ENCODE measurements around the gene TMA7B.
"Not testable (repeated sequence)": the region's sequence is repeated elsewhere in the genome, so short reads cannot be mapped to it uniquely, and the experiment has no call there.

Gene TMA7B

GRCh38 chr22:39942439-39943230 lies 17.6 kb upstream of the TMA7B start:
- Mint-ChIP-seq H3K27me3 (no peaks in the 10 kb centered on the region), H3K9me3 (no peaks in the 10 kb centered on the region)
- peak; percentile 48 for ATAC-seq

GRCh38 chr22:39943337-39943736 lies 16.9 kb upstream of the TMA7B start:
- Mint-ChIP-seq H3K9me3 (no peaks in the 10 kb centered on the region), H3K4me3 (peak overlapping the region; percentile 78 to 80), H3K27ac (peak overlapping the region; percentile 95 to 99), H3K27me3 (no peaks in the 10 kb centered on the region), H3K4me1 (peaks cover 98% of the 10 kb centered on the region)
- peak; percentile 79 for ATAC-seq
- DNase-seq, result peak; percentile 59 to 72

More at GRCh38 chr22:39942439-39943230, 17.6 kb upstream of the TMA7B start:
- peaks cover 98% of the 10 kb centered on the region for H3K4me1 Mint-ChIP-seq
- H3K27ac Mint-ChIP-seq, result peak overlapping the region; percentile 95 to 99
- peak in 1 of 2 donors; percentile 39 for DNase-seq
- peak overlapping the region; percentile 78 to 80 for H3K4me3 Mint-ChIP-seq

DNA sequence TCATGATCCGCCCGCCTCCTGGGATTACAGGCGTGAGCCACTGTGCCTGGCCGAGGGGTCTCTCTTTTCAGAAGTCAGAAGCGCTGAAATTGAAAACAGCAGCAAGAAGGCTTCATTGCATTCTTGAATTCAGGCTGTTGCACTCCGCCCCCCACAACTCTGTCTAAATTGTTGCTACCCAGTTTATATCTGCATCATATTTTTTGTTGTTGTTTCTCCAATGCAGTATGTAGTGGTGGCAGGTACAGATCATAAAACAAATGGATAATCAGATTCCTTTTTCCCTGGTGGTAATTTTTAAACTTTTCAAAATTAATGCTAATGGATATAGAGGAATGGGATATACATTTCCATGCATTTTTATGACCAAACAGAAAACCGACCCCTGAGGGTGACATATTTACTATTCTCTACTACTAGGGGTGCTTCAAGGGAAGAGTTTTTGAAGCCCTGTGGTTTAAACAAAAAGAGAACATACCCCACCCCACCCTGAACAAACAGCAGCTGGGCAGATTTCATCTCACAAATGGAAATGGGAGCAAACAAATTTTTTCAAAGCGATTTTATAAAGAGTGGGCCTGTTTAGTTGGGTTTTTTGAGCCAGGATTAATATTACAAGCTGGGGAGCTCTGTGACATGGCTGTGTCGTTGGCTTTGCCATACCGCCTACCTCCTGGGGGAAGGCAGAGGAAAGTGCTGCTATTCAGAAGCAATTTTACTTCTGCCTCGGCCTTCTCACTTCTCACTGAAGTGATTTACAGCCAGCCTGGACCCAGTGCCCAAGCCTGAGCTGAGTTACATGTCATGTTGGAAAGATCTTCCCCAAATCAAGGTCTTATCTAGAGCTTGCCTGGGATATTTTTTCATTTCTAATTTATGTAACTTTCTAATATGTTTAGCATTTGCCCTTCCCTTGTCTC lies 16.0 kb upstream of the TMA7B start:
- no peak for ATAC-seq
- Mint-ChIP-seq H3K27ac (peak overlapping the region; percentile 95 to 99), H3K4me3 (peak overlapping the region; percentile 78 to 80), H3K9me3 (no peaks in the 10 kb centered on the region), H3K4me1 (peaks cover 98% of the 10 kb centered on the region), H3K27me3 (no peaks in the 10 kb centered on the region)
- no peak for DNase-seq

GRCh38 chr22:39946126-39946502 lies 14.1 kb upstream of the TMA7B start:
- Mint-ChIP-seq H3K4me3 (peak overlapping the region in 1 of 2 donors; percentile 71), H3K4me1 (peaks cover 100% of the 10 kb centered on the region), H3K27me3 (no peaks in the 10 kb centered on the region), H3K27ac (peak overlapping the region in 1 of 2 donors; percentile 20), H3K9me3 (no peaks in the 10 kb centered on the region)
- DNase-seq (no peak), ATAC-seq (no peak)

DNA sequence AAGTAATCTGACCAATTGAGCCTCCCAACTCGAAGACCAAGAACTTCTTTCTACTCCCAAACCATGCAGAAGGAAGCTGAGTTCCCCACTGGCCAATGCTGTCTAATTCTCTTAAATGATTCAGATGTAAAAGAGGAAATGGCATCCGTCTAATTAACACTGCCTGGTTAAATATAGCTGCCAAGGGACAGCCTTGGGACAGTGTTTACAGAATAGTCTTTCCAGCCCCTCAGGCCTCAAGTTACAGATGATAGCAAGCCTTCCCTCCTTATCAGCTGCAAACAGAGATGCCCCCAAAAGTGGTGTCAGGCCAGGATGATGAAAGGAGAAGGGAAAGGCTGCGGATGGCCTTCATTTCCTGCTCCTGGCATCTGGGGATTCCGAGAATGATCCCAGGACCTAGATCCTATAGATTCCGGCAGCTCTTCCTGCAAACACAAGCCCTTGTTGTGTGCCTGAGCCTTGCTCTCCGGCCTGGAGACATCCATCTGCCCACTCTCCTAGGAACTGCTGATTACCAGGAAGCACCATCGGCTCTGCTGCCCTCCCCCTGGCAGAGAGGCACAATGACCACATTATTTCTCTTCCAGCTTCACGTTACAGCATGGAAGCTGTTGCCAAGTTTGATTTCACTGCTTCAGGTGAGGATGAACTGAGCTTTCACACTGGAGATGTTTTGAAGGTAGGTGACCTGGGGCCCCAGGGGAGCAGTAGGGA lies 13.5 kb upstream of the TMA7B start:
- DNase-seq (no peak), ATAC-seq (no peak)
- no peaks in the 10 kb centered on the region for H3K9me3 Mint-ChIP-seq
- H3K27me3 Mint-ChIP-seq, result no peaks in the 10 kb centered on the region
- H3K27ac Mint-ChIP-seq, result peak overlapping the region; percentile 55 to 81
- peaks cover 100% of the 10 kb centered on the region for H3K4me1 Mint-ChIP-seq
- peak overlapping the region; percentile 71 to 76 for H3K4me3 Mint-ChIP-seq

DNA sequence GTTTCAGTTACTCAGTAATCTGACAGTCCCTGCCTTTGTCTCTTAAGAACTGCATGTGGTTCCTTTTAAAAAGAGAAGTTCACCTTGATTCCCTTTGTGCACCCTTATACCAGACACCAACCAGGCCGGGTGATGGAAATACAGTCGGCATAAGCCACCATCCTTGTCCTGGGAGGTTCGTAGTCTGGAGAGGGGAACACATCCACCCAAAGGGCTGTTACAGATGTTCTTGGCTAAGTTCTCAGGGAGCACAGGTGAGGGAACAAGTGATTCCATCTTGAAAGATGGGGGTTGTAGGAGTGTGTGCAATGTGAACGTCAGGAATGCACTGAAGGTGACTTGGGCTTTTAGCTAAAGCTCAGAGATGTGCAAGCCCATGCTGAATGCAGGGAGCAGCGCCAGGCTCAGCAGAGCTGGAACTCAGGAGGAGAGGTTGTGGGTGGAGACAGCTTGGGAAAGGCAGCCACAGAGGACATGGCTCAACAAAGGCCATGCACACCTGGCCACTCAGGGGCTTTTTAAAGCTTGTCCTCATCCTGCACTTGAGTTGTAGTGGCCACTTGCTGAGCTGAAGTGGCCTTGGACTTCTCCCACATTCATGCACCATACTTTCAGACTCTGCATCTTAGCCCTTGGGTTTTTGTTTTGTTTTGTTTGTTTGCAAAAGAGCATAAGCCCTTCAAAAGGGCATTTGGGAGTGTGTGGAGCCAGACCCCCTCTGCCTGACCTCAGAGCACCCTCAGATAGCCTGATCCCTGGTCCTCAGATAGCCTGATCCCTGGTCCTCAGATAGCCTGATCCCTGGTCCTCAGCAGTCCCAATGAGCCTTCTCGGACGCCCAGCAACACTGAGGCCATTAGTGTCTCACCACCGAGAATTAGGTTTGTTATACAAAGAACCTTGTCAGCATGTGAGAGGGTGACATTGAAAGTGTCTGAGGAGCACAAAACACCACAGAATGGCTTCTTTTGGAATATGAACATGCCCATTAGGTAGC lies 12.7 kb upstream of the TMA7B start:
- H3K9me3 Mint-ChIP-seq, result no peaks in the 10 kb centered on the region
- no peaks in the 10 kb centered on the region for H3K27me3 Mint-ChIP-seq
- DNase-seq (no peak), ATAC-seq (no peak)
- peak overlapping the region; percentile 71 to 76 for H3K4me3 Mint-ChIP-seq
- H3K27ac Mint-ChIP-seq, result peak overlapping the region; percentile 55 to 81
- H3K4me1 Mint-ChIP-seq, result peaks cover 100% of the 10 kb centered on the region

GRCh38 chr22:39949964-39950737 lies 10.0 kb upstream of the TMA7B start:
- Mint-ChIP-seq H3K4me3 (peak overlapping the region; percentile 30 to 68), H3K27me3 (no peaks in the 10 kb centered on the region), H3K4me1 (peaks cover 100% of the 10 kb centered on the region), H3K27ac (no peak overlapping the region), H3K9me3 (no peaks in the 10 kb centered on the region)
- no peak for ATAC-seq
- no peak for DNase-seq

DNA sequence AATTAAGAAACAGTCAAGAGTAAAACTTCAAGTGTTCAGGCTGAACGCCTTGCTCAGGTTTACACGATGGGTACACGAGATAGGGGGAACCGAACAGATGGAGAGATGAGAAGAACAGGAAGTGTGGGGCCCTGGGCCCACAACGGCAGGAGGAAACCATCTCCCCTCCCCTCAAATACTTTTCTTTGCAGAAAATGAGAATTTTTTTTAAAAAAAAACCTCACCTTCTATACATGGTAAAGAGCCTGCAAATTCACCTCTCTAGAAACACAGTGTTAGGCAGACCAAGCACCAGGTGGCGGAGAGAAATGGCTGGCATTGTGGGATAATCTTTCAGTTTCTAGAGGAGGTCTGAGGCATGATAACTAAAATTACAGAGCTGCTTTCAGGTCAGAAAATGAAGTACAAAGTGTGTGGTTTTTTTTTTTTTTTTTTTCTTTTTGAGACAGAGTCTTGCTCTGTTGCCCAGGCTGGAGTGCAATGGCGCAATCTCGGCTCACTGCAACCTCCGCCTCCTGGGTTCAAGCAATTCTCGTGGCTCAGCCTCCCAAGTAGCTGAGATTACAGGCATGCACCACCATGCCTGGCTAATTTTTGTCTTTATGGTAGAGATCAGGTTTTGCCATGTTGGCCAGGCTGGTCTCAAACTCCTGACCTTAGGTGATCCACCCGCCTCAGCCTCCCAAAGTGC lies 8.4 kb upstream of the TMA7B start:
- ATAC-seq, result peak; percentile 77
- Mint-ChIP-seq H3K27ac (peak overlapping the region in 1 of 2 donors; percentile 84), H3K4me1 (peaks cover 97% of the 10 kb centered on the region), H3K4me3 (peak overlapping the region; percentile 68 to 70)
- not testable (repeated sequence) for DNase-seq, H3K9me3 Mint-ChIP-seq, H3K27me3 Mint-ChIP-seq

DNA sequence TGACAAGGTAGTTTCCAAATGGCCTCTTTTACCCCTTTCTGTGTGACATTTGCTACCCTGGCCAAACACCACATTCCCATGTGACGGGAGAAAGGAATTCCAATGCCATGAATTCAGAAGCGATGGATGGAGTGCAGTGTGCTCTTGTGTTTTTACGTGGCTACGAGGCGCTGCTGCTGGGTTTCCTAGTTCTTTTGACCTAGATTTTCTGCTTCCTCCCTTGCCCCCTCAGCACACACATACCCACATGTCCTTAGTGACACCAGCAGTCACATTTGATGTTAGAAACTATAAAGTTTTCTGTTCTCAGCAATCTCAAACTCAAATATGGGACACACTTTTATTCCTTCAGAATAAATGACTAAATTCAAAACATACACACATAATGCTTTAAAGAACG lies 7.8 kb upstream of the TMA7B start:
- ATAC-seq, result no peak
- Mint-ChIP-seq H3K4me1 (peaks cover 97% of the 10 kb centered on the region), H3K27ac (peak overlapping the region in 1 of 2 donors; percentile 6), H3K27me3 (no peaks in the 10 kb centered on the region), H3K4me3 (peak overlapping the region; percentile 68 to 70), H3K9me3 (no peaks in the 10 kb centered on the region)
- no peak for DNase-seq

- DNase-seq (no peak), ATAC-seq (no peak)
- H3K4me1 Mint-ChIP-seq, result peaks cover 97% of the 10 kb centered on the region
- peak overlapping the region; percentile 0 to 43 for H3K27ac Mint-ChIP-seq
- H3K27me3 Mint-ChIP-seq, result no peaks in the 10 kb centered on the region
- H3K4me3 Mint-ChIP-seq, result peak overlapping the region; percentile 14 to 30
- peaks cover 0 to 3% of the 10 kb centered on the region in 2 donors for H3K9me3 Mint-ChIP-seq
These were observed 7.1 kb upstream of the TMA7B start for GRCh38 chr22:39953101-39953500.

GRCh38 chr22:39954584-39955055 lies 5.6 kb upstream of the TMA7B start:
- peak overlapping the region in 1 of 2 donors; percentile 21 for H3K4me3 Mint-ChIP-seq

GRCh38 chr22:39955675-39956074 lies 4.5 kb upstream of the TMA7B start:
- Mint-ChIP-seq H3K4me3 (peak overlapping the region in 1 of 2 donors; percentile 13), H3K27me3 (no peaks in the 10 kb centered on the region), H3K4me1 (peaks cover 97% of the 10 kb centered on the region), H3K27ac (no peak overlapping the region), H3K9me3 (peaks cover 0 to 8% of the 10 kb centered on the region in 2 donors)
- ATAC-seq (no peak), DNase-seq (no peak)

More at GRCh38 chr22:39954584-39955055, 5.6 kb upstream of the TMA7B start:
- DNase-seq (peak in 1 of 2 donors; percentile 61), ATAC-seq (peak; percentile 78)
- Mint-ChIP-seq H3K27ac (peak overlapping the region in 1 of 2 donors; percentile 51), H3K4me1 (peaks cover 97% of the 10 kb centered on the region), H3K9me3 (peaks cover 0 to 8% of the 10 kb centered on the region in 2 donors), H3K27me3 (no peaks in the 10 kb centered on the region)

Data from stimulated activated naive CD8-positive, alpha-beta T cell treated with anti-CD3 and anti-CD28 coated beads, Interleukin-15, amount 100 ng/mL, for 72 hours (primary cell).